ENCODE data around the gene RHPN2.

Gene RHPN2

DNA sequence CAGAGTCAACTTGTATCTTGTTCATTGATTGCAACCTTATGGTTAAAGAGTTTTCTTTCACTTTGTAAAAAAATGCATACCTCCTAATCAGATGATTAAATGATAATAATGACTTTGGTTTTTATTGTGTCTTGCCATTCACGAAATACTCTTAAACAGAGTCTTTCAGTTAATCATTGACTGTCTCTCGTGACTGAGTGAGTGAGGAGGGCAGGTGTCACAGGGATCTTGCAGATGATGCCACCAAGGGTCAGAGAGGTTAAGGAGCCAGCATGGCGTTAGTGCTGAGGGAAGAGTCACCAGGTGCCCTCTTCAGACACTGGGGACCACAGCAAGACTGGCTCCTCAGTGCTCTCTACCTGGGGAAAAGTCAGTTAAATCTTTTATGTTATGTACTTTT, 24.3 kb upstream of the RHPN2 start:
- Histone ChIP-seq H3F3A (ENCODE audit: insufficient read depth) (no peaks in the 10 kb centered on the region), H3K4me3 (ENCODE audit: insufficient read depth, low read length, poor library complexity, severe bottlenecking) (no peak overlapping the region), H3K27me3 (ENCODE audit: low read length) (no peaks in the 10 kb centered on the region), H3K9me3 (ENCODE audit: insufficient read depth, low read length) (no peaks in the 10 kb centered on the region), H3K9ac (ENCODE audit: low read length) (no peak overlapping the region), H3K9me2 (replicated peaks; ENCODE audit: insufficient read depth, low read length) (no peaks in the 10 kb centered on the region), H2AFZ (ENCODE audit: low read depth, low read length, severe bottlenecking) (no peak overlapping the region), H4K20me1 (ENCODE audit: low read depth, low read length) (no peaks in the 10 kb centered on the region), H3K27ac (ENCODE audit: low read depth, low read length) (no peak overlapping the region), H3K79me2 (ENCODE audit: insufficient read depth, low read length) (no peaks in the 10 kb centered on the region), H3K36me3 (ENCODE audit: low read length) (peaks cover 8% of the 10 kb centered on the region; the same call in 1 of the 2 replicates), H3K4me2 (ENCODE audit: low read depth, low read length, poor library complexity, severe bottlenecking) (no peak overlapping the region)
- TF ChIP-seq EZH2phosphoT487 (conservative IDR thresholded peaks at IDR 0.05; ENCODE audit: low read length) = no peak
- TF ChIP-seq, protein P1, sequence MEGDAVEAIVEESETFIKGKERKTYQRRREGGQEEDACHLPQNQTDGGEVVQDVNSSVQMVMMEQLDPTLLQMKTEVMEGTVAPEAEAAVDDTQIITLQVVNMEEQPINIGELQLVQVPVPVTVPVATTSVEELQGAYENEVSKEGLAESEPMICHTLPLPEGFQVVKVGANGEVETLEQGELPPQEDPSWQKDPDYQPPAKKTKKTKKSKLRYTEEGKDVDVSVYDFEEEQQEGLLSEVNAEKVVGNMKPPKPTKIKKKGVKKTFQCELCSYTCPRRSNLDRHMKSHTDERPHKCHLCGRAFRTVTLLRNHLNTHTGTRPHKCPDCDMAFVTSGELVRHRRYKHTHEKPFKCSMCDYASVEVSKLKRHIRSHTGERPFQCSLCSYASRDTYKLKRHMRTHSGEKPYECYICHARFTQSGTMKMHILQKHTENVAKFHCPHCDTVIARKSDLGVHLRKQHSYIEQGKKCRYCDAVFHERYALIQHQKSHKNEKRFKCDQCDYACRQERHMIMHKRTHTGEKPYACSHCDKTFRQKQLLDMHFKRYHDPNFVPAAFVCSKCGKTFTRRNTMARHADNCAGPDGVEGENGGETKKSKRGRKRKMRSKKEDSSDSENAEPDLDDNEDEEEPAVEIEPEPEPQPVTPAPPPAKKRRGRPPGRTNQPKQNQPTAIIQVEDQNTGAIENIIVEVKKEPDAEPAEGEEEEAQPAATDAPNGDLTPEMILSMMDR (IDR thresholded peaks at IDR 0.05; ENCODE audit: insufficient read depth, low read length, poor library complexity, severe bottlenecking) = no peak

DNA sequence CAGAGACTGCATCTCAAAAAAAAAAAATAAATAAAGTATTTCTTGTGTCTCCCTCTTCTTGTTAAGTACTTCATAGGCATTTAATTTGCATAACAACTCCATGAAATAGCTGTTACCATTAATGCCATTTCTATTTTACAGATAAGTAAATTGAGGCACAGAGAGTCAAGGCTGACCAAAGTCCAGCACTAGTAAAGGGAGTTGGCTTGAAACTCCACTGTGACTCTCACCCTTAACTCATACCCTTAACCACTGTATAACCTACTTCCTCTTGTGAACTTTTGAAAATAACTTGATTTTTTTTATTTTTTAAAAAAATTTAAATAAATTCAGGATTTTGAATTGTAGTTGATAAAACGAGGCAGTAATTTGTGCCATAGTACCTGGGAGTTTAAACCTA, 22.3 kb upstream of the RHPN2 start:
- no peak overlapping the region for H3K27ac ChIP-seq (ENCODE audit: low read depth, low read length)
- no peaks in the 10 kb centered on the region for H3K9me2 ChIP-seq (replicated peaks; ENCODE audit: insufficient read depth, low read length)
- H3K36me3 ChIP-seq (ENCODE audit: low read length) = peaks cover 8% of the 10 kb centered on the region; the same call in 1 of the 2 replicates
- H2AFZ ChIP-seq (ENCODE audit: low read depth, low read length, severe bottlenecking) = no peak overlapping the region
- TF ChIP-seq, protein P1 (IDR thresholded peaks at IDR 0.05; ENCODE audit: insufficient read depth, low read length, poor library complexity, severe bottlenecking) = no peak
- no peak for TF ChIP-seq EZH2phosphoT487 (conservative IDR thresholded peaks at IDR 0.05; ENCODE audit: low read length)
- no peak overlapping the region for H3K9ac ChIP-seq (ENCODE audit: low read length)
- no peaks in the 10 kb centered on the region for H4K20me1 ChIP-seq (ENCODE audit: low read depth, low read length)
- peaks cover 10% of the 10 kb centered on the region for H3K79me2 ChIP-seq (ENCODE audit: insufficient read depth, low read length)
- H3K9me3 ChIP-seq (ENCODE audit: insufficient read depth, low read length) = no peaks in the 10 kb centered on the region
- no peak overlapping the region for H3K4me3 ChIP-seq (ENCODE audit: insufficient read depth, low read length, poor library complexity, severe bottlenecking)
- no peaks in the 10 kb centered on the region for H3K27me3 ChIP-seq (ENCODE audit: low read length)
- no peaks in the 10 kb centered on the region for H3F3A ChIP-seq (ENCODE audit: insufficient read depth)
- no peak overlapping the region for H3K4me2 ChIP-seq (ENCODE audit: low read depth, low read length, poor library complexity, severe bottlenecking)

DNA sequence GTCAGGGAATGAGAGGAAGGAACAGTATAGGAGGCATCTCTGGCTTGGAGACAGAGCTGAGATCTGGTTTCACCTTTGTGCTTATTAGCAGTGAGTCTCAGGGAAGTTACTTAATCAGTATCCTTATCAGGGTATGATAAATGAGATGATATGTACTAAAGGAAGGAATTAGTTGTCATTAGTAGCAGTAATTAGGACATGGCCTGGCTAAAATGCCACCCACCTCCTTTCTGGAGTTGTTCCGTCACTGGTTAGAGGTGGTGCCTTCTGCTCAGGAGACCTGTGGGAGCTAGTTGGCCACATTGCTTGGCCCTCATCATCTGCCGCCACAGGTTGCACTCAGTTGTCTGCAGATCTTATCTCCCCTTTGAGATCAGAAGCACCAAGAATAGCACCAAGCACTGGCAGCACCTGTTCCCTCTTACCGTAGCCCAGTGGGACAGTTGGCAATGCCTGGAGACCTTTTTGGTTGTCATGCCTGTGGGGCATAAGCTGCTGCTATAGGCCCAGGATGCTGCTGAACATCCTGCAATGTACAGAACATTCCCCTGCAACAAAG, 21.0 kb upstream of the RHPN2 start:
- Histone ChIP-seq H4K20me1 (ENCODE audit: low read depth, low read length) (no peaks in the 10 kb centered on the region), H3K4me3 (ENCODE audit: insufficient read depth, low read length, poor library complexity, severe bottlenecking) (no peak overlapping the region), H3K27ac (ENCODE audit: low read depth, low read length) (no peak overlapping the region), H3K9ac (ENCODE audit: low read length) (no peak overlapping the region), H3K36me3 (ENCODE audit: low read length) (peaks cover 8% of the 10 kb centered on the region; the same call in 1 of the 2 replicates), H3K4me2 (ENCODE audit: low read depth, low read length, poor library complexity, severe bottlenecking) (no peak overlapping the region), H3F3A (ENCODE audit: insufficient read depth) (no peaks in the 10 kb centered on the region), H3K79me2 (ENCODE audit: insufficient read depth, low read length) (peaks cover 19% of the 10 kb centered on the region), H2AFZ (ENCODE audit: low read depth, low read length, severe bottlenecking) (no peak overlapping the region), H3K9me2 (replicated peaks; ENCODE audit: insufficient read depth, low read length) (no peaks in the 10 kb centered on the region), H3K9me3 (ENCODE audit: insufficient read depth, low read length) (no peaks in the 10 kb centered on the region), H3K27me3 (ENCODE audit: low read length) (no peaks in the 10 kb centered on the region)
- no peak for TF ChIP-seq EZH2phosphoT487 (conservative IDR thresholded peaks at IDR 0.05; ENCODE audit: low read length)
- TF ChIP-seq, protein P1 (IDR thresholded peaks at IDR 0.05; ENCODE audit: insufficient read depth, low read length, poor library complexity, severe bottlenecking) = no peak
